ENCODE results near the gene PTDSS2. TPM values are rescaled to one million over a fixed set of nuclear protein-coding genes. Genes with fewer than 3 reads are reported as not detected.

PTDSS2 gene
- total and polyA plus RNA-seq, 5 donors from 2014 or later: 6.1 to 19.3 (median 7.0) TPM

GRCh38 chr11:416757-417621 lies 33.1 kb upstream of the PTDSS2 start:
- Histone ChIP-seq H3K4me1 (ENCODE audit: control insufficient read depth, insufficient read depth, low read length, poor library complexity, severe bottlenecking) (peaks cover 36% of the 10 kb centered on the region), H3K27me3 (ENCODE audit: control insufficient read depth, insufficient read depth, low read length) (no peaks in the 10 kb centered on the region), H3K36me3 (ENCODE audit: control insufficient read depth, insufficient read depth, low read length) (no peaks in the 10 kb centered on the region), H3K9me3 (ENCODE audit: control insufficient read depth in 2 of 2, low read length in 2 of 2) (no peaks in the 10 kb centered on the region), H3K27ac (ENCODE audit: insufficient read depth, low read length, poor library complexity, severe bottlenecking) (peak overlapping the region; percentile 71), H3K4me3 (ENCODE audit: low read depth, low read length) (no peak overlapping the region)
- H3K27me3 Mint-ChIP-seq: no peaks in the 10 kb centered on the region
- peaks cover 7% of the 10 kb centered on the region for H3K36me3 Mint-ChIP-seq
- peak overlapping the region in 3 of 4 donors; percentile 98 to 100 (median 100) for H3K4me3 Mint-ChIP-seq
- peaks cover 0 to 30% (median 11%) of the 10 kb centered on the region in 4 donors for H3K4me1 Mint-ChIP-seq
- peak in 1 of 3 donors; percentile 70 for DNase-seq
- ATAC-seq (ENCODE audit: low read depth in 2 of 2): peak; percentile 17 to 19
- H3K9me3 Mint-ChIP-seq: no peaks in the 10 kb centered on the region
- H3K27ac Mint-ChIP-seq: peak overlapping the region in 1 of 3 donors; percentile 67

GRCh38 chr11:417652-418342 lies 32.3 kb upstream of the PTDSS2 start:
- peaks cover 33% of the 10 kb centered on the region for H3K4me1 ChIP-seq (ENCODE audit: control insufficient read depth, insufficient read depth, low read length, poor library complexity, severe bottlenecking)
- DNase-seq (no peak), ATAC-seq (ENCODE audit: low read depth in 2 of 2) (no peak)
- H3K36me3 ChIP-seq (ENCODE audit: control insufficient read depth, insufficient read depth, low read length): no peaks in the 10 kb centered on the region
- Mint-ChIP-seq H3K4me3 (peak overlapping the region; percentile 68 to 90 (median 78)), H3K9me3 (no peaks in the 10 kb centered on the region), H3K36me3 (peaks cover 7% of the 10 kb centered on the region), H3K27ac (peak overlapping the region in 2 of 3 donors; percentile 67 to 86), H3K27me3 (no peaks in the 10 kb centered on the region), H3K4me1 (peaks cover 0 to 28% (median 11%) of the 10 kb centered on the region in 4 donors)
- H3K27ac ChIP-seq (ENCODE audit: insufficient read depth, low read length, poor library complexity, severe bottlenecking): peak overlapping the region; percentile 71
- no peak overlapping the region for H3K4me3 ChIP-seq (ENCODE audit: low read depth, low read length)
- H3K9me3 ChIP-seq (ENCODE audit: control insufficient read depth in 2 of 2, low read length in 2 of 2): no peaks in the 10 kb centered on the region
- no peaks in the 10 kb centered on the region for H3K27me3 ChIP-seq (ENCODE audit: control insufficient read depth, insufficient read depth, low read length)

- Histone ChIP-seq H3K27me3 (ENCODE audit: control insufficient read depth, insufficient read depth, low read length) (no peaks in the 10 kb centered on the region), H3K36me3 (ENCODE audit: control insufficient read depth, insufficient read depth, low read length) (no peaks in the 10 kb centered on the region), H3K9me3 (ENCODE audit: control insufficient read depth in 2 of 2, low read length in 2 of 2) (no peaks in the 10 kb centered on the region), H3K4me1 (ENCODE audit: control insufficient read depth, insufficient read depth, low read length, poor library complexity, severe bottlenecking) (peaks cover 25% of the 10 kb centered on the region), H3K4me3 (ENCODE audit: low read depth, low read length) (no peak overlapping the region), H3K27ac (ENCODE audit: insufficient read depth, low read length, poor library complexity, severe bottlenecking) (no peak overlapping the region)
- no peak for ATAC-seq (ENCODE audit: low read depth in 2 of 2)
- no peaks in the 10 kb centered on the region for H3K27me3 Mint-ChIP-seq
- H3K4me1 Mint-ChIP-seq: peaks cover 0 to 21% (median 10%) of the 10 kb centered on the region in 4 donors
- no peak for DNase-seq
- H3K4me3 Mint-ChIP-seq: peak overlapping the region; percentile 52 to 87 (median 74)
- H3K9me3 Mint-ChIP-seq: no peaks in the 10 kb centered on the region
- peaks cover 7% of the 10 kb centered on the region for H3K36me3 Mint-ChIP-seq
- H3K27ac Mint-ChIP-seq: peak overlapping the region in 1 of 3 donors; percentile 36
Observed at GRCh38 chr11:418343-419247, 31.5 kb upstream of the PTDSS2 start.

- Histone ChIP-seq H3K27me3 (ENCODE audit: control insufficient read depth, insufficient read depth, low read length) (no peaks in the 10 kb centered on the region), H3K27ac (ENCODE audit: insufficient read depth, low read length, poor library complexity, severe bottlenecking) (no peak overlapping the region), H3K36me3 (ENCODE audit: control insufficient read depth, insufficient read depth, low read length) (no peaks in the 10 kb centered on the region), H3K4me1 (ENCODE audit: control insufficient read depth, insufficient read depth, low read length, poor library complexity, severe bottlenecking) (peaks cover 18% of the 10 kb centered on the region), H3K4me3 (ENCODE audit: low read depth, low read length) (no peak overlapping the region), H3K9me3 (ENCODE audit: control insufficient read depth in 2 of 2, low read length in 2 of 2) (no peaks in the 10 kb centered on the region)
- ATAC-seq (ENCODE audit: low read depth in 2 of 2) (no peak), DNase-seq (no peak)
- Mint-ChIP-seq H3K27ac (peak overlapping the region in 2 of 3 donors; percentile 9 to 36), H3K36me3 (peaks cover 8% of the 10 kb centered on the region), H3K4me3 (peak overlapping the region; percentile 39 to 87 (median 57)), H3K27me3 (no peaks in the 10 kb centered on the region), H3K4me1 (peaks cover under 1 to 18% (median 8%) of the 10 kb centered on the region in 4 donors), H3K9me3 (no peaks in the 10 kb centered on the region)
Observed at GRCh38 chr11:419248-420005, 30.7 kb upstream of the PTDSS2 start.

GRCh38 chr11:420054-420910 lies 29.8 kb upstream of the PTDSS2 start:
- H3K9me3 ChIP-seq (ENCODE audit: control insufficient read depth in 2 of 2, low read length in 2 of 2): no peaks in the 10 kb centered on the region
- H3K36me3 ChIP-seq (ENCODE audit: control insufficient read depth, insufficient read depth, low read length): no peaks in the 10 kb centered on the region
- no peaks in the 10 kb centered on the region for H3K27me3 ChIP-seq (ENCODE audit: control insufficient read depth, insufficient read depth, low read length)
- H3K9me3 Mint-ChIP-seq: peaks cover 0 to 3% (median 0%) of the 10 kb centered on the region in 7 donors
- DNase-seq (no peak), ATAC-seq (ENCODE audit: low read depth in 2 of 2) (no peak)
- peaks cover 9% of the 10 kb centered on the region for H3K36me3 Mint-ChIP-seq
- H3K27ac Mint-ChIP-seq: no peak overlapping the region
- H3K4me1 Mint-ChIP-seq: peaks cover 2 to 10% (median 6%) of the 10 kb centered on the region in 4 donors
- peak overlapping the region in 1 of 4 donors; percentile 46 for H3K4me3 Mint-ChIP-seq
- H3K4me1 ChIP-seq (ENCODE audit: control insufficient read depth, insufficient read depth, low read length, poor library complexity, severe bottlenecking): peaks cover 12% of the 10 kb centered on the region
- no peak overlapping the region for H3K4me3 ChIP-seq (ENCODE audit: low read depth, low read length)
- no peaks in the 10 kb centered on the region for H3K27me3 Mint-ChIP-seq
- no peak overlapping the region for H3K27ac ChIP-seq (ENCODE audit: insufficient read depth, low read length, poor library complexity, severe bottlenecking)

- H3K27me3 ChIP-seq (ENCODE audit: control insufficient read depth, insufficient read depth, low read length): no peaks in the 10 kb centered on the region
- H3K36me3 ChIP-seq (ENCODE audit: control insufficient read depth, insufficient read depth, low read length): no peaks in the 10 kb centered on the region
- Mint-ChIP-seq H3K9me3 (peaks cover 0 to 4% (median 0%) of the 10 kb centered on the region in 7 donors), H3K4me3 (no peak overlapping the region), H3K4me1 (peaks cover 0 to 6% (median 3%) of the 10 kb centered on the region in 4 donors), H3K36me3 (peaks cover 12% of the 10 kb centered on the region), H3K27me3 (no peaks in the 10 kb centered on the region), H3K27ac (no peak overlapping the region)
- DNase-seq (no peak), ATAC-seq (ENCODE audit: low read depth in 2 of 2) (no peak)
- peaks cover 6% of the 10 kb centered on the region for H3K4me1 ChIP-seq (ENCODE audit: control insufficient read depth, insufficient read depth, low read length, poor library complexity, severe bottlenecking)
- H3K27ac ChIP-seq (ENCODE audit: insufficient read depth, low read length, poor library complexity, severe bottlenecking): no peak overlapping the region
- H3K9me3 ChIP-seq (ENCODE audit: control insufficient read depth in 2 of 2, low read length in 2 of 2): no peaks in the 10 kb centered on the region
- no peak overlapping the region for H3K4me3 ChIP-seq (ENCODE audit: low read depth, low read length)
Observed at GRCh38 chr11:420911-421321, 29.2 kb upstream of the PTDSS2 start.
